A549 treated with dexamethasone at 1 μM for 4 hours (cell line): ENCODE measurements around the gene ARMC10. TPM values are rescaled to one million over a fixed set of nuclear protein-coding genes. Genes with fewer than 3 reads are reported as not detected.

Source experiments
- total RNA-seq: library from RNA; stranded (reverse); fragments of 200-300 nt; extraction: Qiagen RNA extraction; gene quantifications from 5 replicates; pipeline ENCODE4 v1.2.3, GENCODE V29; 2022

The ARMC10 gene
- 21.3 to 31.5 TPM (median 30.0 TPM) in 5 replicates for total RNA-seq

GRCh38 chr7:103074519-103075336 lies at the start of gene ARMC10, which contains the start of gene FBXL13:
Gene ARMC10, plus strand, starts transcription at chr7:103075140. Its CDS starts 133 bp downstream, at chr7:103075273.
Gene FBXL13, minus strand, starts transcription at chr7:103074796.

Other genes starting within 250 kb of the ARMC10 start
- gene LRRC17, start 162.1 kb upstream of the ARMC10 start, total RNA-seq: 0.03 to 0.13 TPM (median 0.06 TPM) in 4 of 5 replicates, not detected in the other
- 0.09 to 0.62 TPM (median 0.31 TPM) in 5 replicates for gene FBXL13, start 344 bp upstream of the ARMC10 start, total RNA-seq
- gene NAPEPLD, start 74.0 kb downstream of the ARMC10 start, total RNA-seq: 2.7 to 4.9 TPM (median 3.7 TPM) in 5 replicates
- 58.7 to 72.4 TPM (median 62.8 TPM) in 5 replicates for gene PMPCB, start 222.3 kb downstream of the ARMC10 start, total RNA-seq